C4-2B (cell line): ENCODE results near the gene MIS18BP1.

Experiments
- CTCF ChIP-seq: fragments of 450-650 bp; conservative IDR thresholded peaks from 2 replicates; pipeline ENCODE4 v1.5.1; 2017; ENCODE audit warnings: mild to moderate bottlenecking
- ZFX ChIP-seq: fragments of 450-650 bp; IDR thresholded peaks from 2 replicates; pipeline ENCODE4 v1.6.1; 2017

GRCh38 chr14:45298423-45299117 is 45.6 kb upstream of the MIS18BP1 start:
- no peak for TF ChIP-seq CTCF
- TF ChIP-seq ZFX = no peak
